ENCODE results near the gene FAM83F.

DNA sequence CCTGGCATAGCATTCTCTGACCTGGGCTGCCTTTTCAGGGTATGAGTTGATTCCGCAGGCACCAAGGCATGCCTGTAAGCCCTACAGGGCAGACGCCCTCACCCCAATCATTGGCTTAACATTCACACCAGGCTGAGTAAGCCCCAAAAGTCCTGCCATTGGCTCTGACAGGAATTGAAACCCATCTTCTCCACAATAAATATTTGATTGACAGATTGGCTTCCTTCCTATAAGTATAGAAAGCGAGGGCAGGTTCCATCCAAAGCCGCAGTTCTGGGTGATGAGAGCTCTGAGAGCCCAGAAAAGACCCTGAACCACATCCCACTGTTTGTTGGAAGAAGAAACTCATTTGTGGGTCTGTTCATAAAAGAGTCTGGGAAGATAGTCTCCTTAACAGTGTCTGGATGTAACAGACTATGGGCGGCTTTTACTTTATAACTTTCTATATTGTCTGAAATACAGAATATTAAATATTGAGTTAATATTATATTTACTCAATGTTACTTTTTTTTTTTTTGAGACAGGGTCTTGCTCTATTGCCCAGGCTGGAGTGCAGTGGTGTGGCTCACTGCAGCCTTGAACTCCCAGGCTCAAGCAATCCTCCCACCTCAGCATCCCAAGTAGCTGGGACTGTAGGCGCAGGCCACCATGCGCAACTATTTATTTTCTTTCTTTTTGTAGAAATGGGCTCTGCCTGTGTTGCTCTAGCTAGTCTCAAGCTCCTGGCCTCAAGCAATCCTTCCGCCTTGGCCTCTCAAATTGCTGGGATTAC, 46.8 kb downstream of the FAM83F start:
- TF ChIP-seq, protein P1, sequence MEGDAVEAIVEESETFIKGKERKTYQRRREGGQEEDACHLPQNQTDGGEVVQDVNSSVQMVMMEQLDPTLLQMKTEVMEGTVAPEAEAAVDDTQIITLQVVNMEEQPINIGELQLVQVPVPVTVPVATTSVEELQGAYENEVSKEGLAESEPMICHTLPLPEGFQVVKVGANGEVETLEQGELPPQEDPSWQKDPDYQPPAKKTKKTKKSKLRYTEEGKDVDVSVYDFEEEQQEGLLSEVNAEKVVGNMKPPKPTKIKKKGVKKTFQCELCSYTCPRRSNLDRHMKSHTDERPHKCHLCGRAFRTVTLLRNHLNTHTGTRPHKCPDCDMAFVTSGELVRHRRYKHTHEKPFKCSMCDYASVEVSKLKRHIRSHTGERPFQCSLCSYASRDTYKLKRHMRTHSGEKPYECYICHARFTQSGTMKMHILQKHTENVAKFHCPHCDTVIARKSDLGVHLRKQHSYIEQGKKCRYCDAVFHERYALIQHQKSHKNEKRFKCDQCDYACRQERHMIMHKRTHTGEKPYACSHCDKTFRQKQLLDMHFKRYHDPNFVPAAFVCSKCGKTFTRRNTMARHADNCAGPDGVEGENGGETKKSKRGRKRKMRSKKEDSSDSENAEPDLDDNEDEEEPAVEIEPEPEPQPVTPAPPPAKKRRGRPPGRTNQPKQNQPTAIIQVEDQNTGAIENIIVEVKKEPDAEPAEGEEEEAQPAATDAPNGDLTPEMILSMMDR (conservative IDR thresholded peaks at IDR 0.05 in 1 of 2, IDR thresholded peaks at IDR 0.05 in 1 of 2; ENCODE audit: extremely low read depth in 1 of 2, insufficient read depth in 1 of 2, low read depth in 1 of 2, low read length in 2 of 2) = no peak
- no peak for TF ChIP-seq EZH2 (IDR thresholded peaks at IDR 0.05; ENCODE audit: borderline replicate concordance, low read length)
